SK-N-MC (cell line): ENCODE results near the gene FREM2.

Source experiments
- EZH2 ChIP-seq: fragments of 200-600 bp; sonication (generic); IDR thresholded peaks from one replicate; pipeline ENCODE4 v1.6.1; 2017; ENCODE audit warnings: antibody characterized with exemption
- FOXP2 ChIP-seq: optimal IDR thresholded peaks from 2 replicates; pipeline ENCODE3; 2011; ENCODE audit warnings: mild to moderate bottlenecking, moderate library complexity; ENCODE audit not compliant: insufficient read depth; ENCODE audit errors: extremely low read length, control extremely low read depth
- POLR2AphosphoS5 ChIP-seq: IDR thresholded peaks from 2 replicates; pipeline ENCODE4 v1.6.1; 2012; ENCODE audit warnings: mild to moderate bottlenecking, low read depth, low read length, borderline replicate concordance

DNA sequence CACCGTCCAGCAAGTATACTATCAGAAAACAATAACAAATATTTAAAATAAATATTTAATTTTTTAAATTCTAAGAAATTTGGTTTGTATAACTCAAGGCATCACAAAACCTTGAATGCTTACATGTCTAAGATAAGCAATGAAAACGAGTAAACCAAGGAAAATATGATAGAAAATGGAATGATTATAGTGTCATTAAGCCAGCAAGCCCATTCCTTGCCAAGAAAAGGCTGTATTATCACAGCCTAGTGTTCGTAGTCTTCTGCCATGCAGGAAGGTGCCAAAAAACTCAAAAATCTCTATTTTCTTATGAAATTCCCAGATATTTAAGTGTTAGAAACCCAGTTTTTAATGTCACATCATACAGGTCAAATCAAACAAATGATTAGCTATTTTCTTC, 167.3 kb downstream of the FREM2 start:
- TF ChIP-seq POLR2AphosphoS5 (no peak), EZH2 (no peak), FOXP2 (no peak)
